Measurements from ENCODE around the gene FGF12.

FGF12 gene

DNA sequence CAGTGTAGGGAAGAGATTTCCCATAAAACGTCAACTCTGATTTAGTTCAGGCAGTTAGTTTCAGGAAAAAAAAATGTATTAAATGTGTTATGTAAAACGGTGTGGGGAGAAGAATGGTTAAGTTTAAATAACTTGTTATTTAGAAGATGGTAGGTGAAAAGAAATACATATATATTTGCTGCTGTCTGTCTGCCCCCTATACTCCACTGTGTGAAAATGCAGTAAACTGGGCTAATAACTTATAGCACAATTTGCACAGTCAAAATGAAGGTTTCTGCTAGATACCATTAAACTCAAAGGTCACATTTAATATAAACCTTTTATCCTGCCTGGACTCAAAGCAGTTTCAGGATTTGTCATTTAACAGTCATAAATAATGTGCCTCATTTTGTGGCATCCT is 515.0 kb downstream of the FGF12 start:
- DNase-seq (ENCODE audit: low read depth in 1 of 2, low spot score in 1 of 2), result no peak

GRCh38 chr3:192207651-192208050 is 519.7 kb downstream of the FGF12 start:
- DNase-seq (ENCODE audit: low read depth in 1 of 2, low spot score in 1 of 2), result no peak

- DNase-seq (ENCODE audit: low read depth in 1 of 2, low spot score in 1 of 2), result no peak
Measured at GRCh38 chr3:192207239-192207638, 520.1 kb downstream of the FGF12 start.

GRCh38 chr3:192194085-192194484 is 533.3 kb downstream of the FGF12 start:
- no peak for DNase-seq (ENCODE audit: low read depth in 1 of 2, low spot score in 1 of 2)

DNA sequence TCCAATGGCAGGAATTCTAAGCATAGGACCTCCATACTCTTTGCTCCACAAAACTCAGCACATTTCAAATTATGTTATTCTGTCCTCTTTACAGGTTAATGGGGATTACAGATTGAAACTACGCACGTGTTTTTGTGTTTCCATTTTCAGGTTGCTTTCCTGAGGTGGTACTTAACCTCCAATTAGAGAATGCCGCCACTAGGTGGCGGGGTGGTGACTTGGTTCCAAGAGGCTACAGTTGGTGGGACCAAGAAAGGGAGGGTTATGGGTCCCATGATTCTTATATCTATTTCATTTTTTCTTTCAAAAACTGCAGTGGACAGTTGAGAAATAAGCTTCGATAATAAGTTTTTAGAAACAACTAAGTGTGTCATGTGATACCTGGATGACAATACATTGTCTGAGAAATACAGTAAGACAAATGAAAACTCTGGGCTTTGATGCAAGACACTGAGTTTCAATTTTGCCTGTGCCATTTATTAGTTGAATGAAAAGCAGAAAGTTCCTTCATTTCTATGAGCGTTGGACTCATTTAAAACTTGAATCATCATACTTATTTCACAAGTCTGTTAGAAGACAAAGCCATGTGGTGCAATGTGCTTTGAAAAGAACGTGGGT is 539.0 kb downstream of the FGF12 start:
- DNase-seq (ENCODE audit: low read depth in 1 of 2, low spot score in 1 of 2), result no peak

DNA sequence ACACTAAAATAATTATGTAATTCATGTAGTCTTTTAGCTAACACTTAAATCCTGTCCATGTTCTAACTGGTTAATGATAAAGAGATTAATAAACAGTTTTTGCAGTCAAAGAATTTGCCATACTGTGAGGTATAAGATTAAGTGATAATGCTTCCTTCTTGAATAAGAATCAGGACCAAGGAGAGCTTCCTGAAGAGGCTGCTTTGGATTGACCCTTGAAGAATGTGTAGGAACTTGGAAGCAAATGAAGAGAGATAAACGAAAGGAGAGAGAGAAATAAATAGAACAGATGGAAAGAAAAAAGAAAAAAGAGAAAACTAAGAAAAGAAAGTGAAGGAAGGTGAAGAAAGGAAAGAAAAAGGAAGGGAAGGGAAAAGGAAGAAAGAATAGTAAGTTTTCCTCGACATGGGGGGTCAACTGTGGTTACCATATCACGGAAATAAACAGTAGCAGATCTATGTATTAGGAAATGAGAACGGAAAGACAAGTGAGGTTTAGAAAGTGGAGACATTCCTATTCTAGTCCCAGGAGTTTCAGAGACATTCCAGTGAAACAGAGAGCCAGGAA is 539.8 kb downstream of the FGF12 start:
- DNase-seq (ENCODE audit: low read depth in 1 of 2, low spot score in 1 of 2), result no peak

DNA sequence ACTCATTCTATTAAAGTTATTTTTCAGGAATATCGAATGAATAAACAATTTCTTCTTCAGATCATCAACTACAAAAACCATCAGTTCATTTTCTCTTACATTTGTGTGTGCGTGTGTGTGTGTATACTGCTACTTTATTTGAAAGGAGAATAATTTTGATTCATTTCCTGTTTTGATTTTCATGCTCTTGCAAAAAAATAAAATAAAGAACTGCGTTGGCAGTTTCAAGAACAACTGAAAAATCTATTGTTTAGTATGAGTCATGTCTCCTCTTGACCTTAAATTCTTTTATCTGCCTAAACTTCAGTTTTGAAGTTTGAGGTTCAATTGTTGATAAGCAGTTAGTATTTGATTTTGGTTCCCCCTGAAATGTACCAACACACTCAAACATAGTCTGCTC is 540.8 kb downstream of the FGF12 start:
- DNase-seq (ENCODE audit: low read depth in 1 of 2, low spot score in 1 of 2), result no peak

DNA sequence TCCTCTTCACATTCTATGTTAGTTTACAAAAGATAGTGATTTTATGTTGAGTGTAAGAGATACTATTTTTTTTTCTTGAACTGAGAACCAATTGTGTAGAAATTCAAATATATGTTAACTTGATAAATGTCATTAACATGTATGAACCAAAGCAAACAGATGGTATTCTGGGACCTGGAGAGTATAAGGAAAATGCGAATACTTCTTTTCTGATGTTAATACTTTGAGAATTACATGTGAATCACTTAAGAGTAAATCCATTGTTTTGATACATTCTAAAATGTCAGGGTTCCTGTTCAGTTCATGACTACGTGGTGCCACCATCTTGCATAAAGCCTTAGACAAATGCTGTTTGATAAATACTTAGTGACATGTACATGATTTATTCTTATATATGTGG is 541.3 kb downstream of the FGF12 start:
- no peak for DNase-seq (ENCODE audit: low read depth in 1 of 2, low spot score in 1 of 2)

- DNase-seq (ENCODE audit: low read depth in 1 of 2, low spot score in 1 of 2), result no peak
Measured at GRCh38 chr3:192183109-192183508, 544.2 kb downstream of the FGF12 start.

- DNase-seq (ENCODE audit: low read depth in 1 of 2, low spot score in 1 of 2), result no peak
Measured at GRCh38 chr3:192181151-192181550, 546.2 kb downstream of the FGF12 start.

DNA sequence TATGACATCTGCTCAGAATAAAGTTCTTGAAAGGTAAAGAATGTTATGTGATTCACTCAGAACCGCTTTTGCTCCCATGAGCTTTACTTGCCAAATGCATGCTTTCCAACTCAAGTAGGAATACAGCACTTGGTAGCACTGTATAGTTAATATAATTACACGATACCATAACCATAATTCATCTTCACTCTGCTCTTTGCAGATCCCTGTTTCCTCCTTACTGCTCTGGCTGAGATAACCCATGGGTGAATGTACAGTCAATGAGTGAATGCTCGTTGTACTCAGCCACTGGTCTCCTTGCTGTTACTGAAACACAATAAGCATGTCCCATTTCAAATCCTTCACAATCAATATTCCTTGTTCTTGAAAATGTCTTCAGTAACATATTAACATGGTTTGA is 550.0 kb downstream of the FGF12 start:
- DNase-seq (ENCODE audit: low read depth in 1 of 2, low spot score in 1 of 2), result no peak

GRCh38 chr3:192174283-192174682 is 553.1 kb downstream of the FGF12 start:
- DNase-seq (ENCODE audit: low read depth in 1 of 2, low spot score in 1 of 2), result no peak

GRCh38 chr3:192171213-192171612 is 556.1 kb downstream of the FGF12 start:
- no peak for DNase-seq (ENCODE audit: low read depth in 1 of 2, low spot score in 1 of 2)

DNA sequence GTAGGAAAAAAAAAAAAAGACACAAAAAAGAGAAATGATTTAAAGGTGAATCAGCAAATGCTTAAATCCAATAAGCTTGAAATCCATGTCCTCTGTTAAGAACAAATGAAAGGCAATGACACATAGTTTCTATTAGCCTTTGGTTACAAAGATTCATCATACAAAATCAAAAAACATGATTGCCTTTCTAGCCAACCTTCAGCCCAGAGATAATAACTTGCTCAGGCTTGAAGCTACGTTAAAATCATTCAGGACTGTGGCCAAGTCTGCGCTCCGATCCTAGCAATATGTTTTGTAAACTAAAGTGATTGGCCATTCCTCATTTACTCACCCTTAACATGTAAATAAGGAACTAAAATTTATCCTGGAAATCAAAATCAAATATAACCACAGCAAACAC is 556.7 kb downstream of the FGF12 start:
- DNase-seq (ENCODE audit: low read depth in 1 of 2, low spot score in 1 of 2), result no peak

GRCh38 chr3:192170031-192170430 is 557.3 kb downstream of the FGF12 start:
- no peak for DNase-seq (ENCODE audit: low read depth in 1 of 2, low spot score in 1 of 2)

DNA sequence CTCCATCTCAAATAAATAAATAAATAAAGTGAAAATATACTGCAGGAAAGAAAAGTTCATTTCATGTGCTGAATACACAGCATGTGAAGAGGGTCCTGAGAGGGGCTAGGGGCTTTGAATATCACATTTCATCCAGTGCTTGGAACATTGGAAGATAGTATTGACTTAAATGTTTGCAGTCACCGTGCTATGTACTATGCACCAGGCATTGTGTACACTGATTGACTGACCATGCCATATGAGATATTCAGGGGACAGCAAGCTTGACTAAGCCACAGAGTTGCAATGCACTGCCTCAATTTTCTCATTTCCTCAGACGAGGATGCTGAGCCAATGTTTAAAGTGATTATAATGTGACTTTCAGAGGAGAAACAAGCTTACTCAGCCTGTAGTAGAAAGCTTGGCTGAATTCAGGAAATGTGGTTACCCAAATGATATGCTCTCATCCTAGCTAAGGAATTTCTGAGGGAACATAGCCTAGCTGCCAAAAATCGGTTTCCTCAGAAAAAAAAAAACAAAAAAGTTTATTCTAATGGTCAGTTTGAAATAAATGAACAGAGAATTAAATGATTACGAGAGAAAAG is 557.9 kb downstream of the FGF12 start:
- DNase-seq (ENCODE audit: low read depth in 1 of 2, low spot score in 1 of 2), result no peak

DNA sequence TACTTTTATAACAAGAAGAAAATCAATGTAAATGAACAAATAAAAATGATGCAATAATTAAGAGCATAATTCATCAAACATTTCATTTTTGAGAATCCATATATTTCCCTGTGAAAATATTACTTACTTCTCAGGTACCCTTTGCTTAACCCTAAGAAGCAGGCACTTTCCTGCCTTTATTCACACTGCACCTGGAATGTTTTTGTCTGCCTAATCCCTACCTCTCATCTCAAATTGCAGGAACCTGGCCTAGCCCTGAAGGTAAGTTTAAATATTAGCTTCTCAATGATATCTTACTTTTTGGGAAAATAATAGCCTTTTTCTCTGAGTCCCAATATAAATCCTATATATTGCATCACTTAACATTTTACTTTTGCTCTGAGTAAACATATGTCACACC is 559.1 kb downstream of the FGF12 start:
- DNase-seq (ENCODE audit: low read depth in 1 of 2, low spot score in 1 of 2), result no peak

- no peak for DNase-seq (ENCODE audit: low read depth in 1 of 2, low spot score in 1 of 2)
Measured at GRCh38 chr3:192165552-192165951, 561.8 kb downstream of the FGF12 start.

DNA sequence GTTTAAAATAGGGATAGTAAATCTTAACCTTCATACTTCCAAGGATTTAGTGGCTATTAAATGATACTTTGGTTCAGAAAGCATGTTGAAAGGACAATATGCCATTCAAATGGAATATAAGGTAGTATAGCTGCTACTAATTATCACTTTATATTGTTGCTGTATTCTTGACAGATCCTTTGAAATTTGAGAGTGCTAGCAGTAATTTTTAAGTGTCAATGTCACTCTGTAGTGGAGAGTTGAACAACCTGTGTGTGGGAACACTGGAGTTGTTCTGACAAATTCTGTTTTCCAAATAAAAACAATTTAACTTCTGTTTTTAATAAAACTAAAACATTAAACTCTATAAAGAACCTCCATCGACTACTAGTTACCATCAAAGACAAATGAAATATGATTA is 565.7 kb downstream of the FGF12 start:
- DNase-seq (ENCODE audit: low read depth in 1 of 2, low spot score in 1 of 2), result no peak

GRCh38 chr3:192156382-192156781 is 571.0 kb downstream of the FGF12 start:
- DNase-seq (ENCODE audit: low read depth in 1 of 2, low spot score in 1 of 2), result no peak

DNA sequence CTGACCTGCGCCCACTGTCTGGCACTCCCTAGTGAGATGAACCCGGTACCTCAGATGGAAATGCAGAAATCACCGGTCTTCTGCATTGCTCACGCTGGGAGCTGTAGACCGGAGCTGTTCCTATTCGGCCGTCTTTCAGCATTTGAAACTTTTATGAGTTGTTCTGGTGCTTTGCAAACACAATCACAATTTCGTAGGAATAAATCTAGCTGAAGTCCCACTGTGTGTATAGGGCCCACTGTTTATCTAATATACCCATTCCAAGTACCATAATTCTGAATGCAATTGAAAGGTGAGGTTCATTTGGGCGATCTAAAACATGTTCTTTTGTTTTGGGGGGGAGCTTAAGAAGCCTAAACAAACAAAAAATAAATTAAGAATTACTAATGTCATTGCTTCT is 572.1 kb downstream of the FGF12 start:
- DNase-seq (ENCODE audit: low read depth in 1 of 2, low spot score in 1 of 2), result no peak

GRCh38 chr3:192133271-192133670 is 594.1 kb downstream of the FGF12 start:
- DNase-seq (ENCODE audit: low read depth in 1 of 2, low spot score in 1 of 2), result no peak

GRCh38 chr3:192130534-192131132 is 596.7 kb downstream of the FGF12 start:
- DNase-seq (ENCODE audit: low read depth in 1 of 2, low spot score in 1 of 2), result no peak
